Activated CD4-positive, alpha-beta T cell treated with anti-CD3 and anti-CD28 coated beads, Interleukin-2, amount 50 U/mL, for 16 hours (primary cell): ENCODE data around the gene ATXN7L3B.
"Not testable (repeated sequence)": the region's sequence is repeated elsewhere in the genome, so short reads cannot be mapped to it uniquely, and the experiment has no call there.

Source experiments
- DNase-seq: peaks from one replicate; pipeline ENCODE4 v3.0.0-alpha.2; 2020

The ATXN7L3B gene, protein sequence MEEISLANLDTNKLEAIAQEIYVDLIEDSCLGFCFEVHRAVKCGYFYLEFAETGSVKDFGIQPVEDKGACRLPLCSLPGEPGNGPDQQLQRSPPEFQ

DNA sequence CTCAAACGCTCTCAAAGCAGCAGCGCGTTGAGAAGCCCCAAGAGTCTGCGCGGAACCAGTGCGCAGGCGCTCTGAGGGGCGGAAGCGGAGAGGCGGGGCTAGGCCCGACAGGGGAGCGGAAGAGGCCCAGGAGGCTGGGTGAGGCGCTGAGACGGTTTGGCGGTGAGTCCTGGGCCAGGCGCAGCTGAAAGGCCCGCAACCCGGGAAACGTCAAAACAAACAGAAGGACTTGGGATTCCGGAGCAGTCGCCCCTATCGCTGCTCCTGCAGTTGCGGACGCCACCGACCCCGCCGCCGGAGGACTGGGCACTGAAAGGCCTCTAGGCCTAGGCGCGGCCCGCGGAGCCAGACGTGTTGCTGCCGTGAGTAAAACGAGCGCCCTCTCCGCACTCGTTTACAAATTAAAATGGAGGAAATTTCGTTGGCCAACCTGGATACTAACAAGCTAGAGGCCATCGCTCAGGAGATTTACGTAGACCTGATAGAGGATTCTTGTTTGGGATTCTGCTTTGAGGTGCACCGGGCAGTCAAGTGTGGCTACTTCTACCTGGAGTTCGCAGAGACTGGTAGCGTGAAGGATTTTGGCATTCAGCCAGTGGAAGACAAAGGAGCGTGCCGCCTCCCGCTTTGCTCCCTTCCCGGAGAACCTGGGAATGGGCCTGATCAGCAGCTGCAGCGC is at the start of gene ATXN7L3B:
Gene ATXN7L3B, plus strand, starts transcription at position 129 of the 679 bp plus-strand sequence. Its CDS starts 278 bp downstream, at position 407.
- DNase-seq: peak; percentile 96

DNA sequence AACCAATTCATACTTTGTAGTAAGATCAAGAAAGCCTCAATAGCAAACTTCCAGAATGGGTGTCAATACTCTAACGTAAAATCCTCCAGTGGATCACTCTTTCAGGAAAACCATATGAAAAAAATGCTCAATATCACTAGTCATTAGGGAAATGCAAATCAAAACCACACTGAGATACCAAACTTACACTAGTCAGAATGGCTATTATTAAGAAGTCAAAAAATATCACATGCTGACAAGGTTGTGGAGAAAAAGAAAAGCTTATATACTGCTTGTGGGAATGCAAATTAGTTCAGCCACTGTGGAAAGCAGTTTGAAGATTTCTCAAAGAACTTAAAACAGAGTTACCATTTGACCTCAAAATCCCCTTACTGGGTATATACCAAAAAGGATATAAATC is 49.5 kb upstream of the ATXN7L3B start:
- DNase-seq: no peak

DNA sequence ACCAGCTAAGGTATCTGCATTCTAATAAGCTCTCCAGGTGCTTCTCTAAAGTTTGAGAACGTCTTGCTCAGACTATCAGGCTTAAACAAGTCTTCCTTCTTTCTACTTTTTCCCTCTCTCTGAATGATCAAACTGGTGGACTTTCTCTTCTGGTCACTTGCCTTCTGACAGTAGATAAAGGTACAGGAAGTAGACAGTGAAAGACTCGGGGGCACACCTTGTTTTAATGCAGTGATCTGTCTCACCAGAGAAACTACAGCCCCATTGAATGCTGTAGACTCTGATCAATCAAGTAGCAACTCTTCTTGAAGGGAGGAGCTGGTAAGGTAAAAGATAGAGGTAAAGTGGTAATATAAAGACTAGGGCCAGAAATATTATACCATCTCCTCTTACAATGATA is 48.1 kb upstream of the ATXN7L3B start:
- DNase-seq: no peak

DNA sequence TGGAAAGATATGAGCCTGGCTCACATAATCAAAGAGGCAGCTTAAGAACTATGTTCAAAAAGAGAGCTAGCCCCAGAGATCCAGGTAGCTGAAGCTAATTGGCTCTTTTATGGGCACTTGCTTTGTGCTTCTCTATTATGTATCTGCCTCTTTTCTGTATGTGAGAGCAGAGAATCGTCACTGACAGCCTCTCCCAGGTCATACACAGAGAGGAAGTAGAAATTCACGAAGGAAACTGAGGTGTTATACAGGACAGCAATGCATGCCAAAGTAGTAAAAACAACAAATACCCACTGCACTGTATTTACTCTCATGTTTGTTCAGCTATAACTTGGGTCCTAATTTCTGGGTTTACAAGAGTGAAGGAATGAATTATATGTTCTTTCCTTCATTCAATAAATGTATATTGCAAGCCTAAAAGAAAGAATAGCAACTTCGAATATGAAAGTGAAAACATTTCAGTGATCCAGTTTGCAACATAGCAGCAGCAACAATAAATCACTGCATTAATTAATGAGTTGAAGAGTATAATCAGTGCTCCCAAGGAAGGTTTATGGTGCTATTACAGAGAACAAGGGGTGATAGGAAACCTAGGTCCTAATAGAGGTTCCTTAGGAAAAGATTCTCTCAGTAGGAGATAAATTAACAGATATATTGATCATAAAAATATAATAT is 47.1 kb upstream of the ATXN7L3B start:
- DNase-seq: no peak

DNA sequence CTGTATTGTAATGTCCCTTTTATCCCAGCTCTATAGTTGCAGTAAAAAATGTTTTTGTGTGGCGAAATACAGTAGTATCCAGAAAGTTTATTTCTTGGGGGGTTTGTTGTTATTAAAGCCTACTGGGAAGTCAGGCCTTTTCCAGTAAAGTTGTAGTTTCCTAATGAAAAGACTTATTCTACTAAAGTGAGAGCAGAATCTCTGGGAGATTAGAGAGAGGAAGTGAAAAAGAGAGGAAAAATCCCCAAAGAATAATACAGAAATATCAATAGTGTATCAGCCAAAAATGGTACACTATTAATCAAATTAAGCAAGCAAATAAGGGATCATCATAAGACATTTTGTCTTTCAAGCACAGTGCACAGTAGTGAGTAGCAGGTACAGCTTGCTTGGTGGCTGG is 46.3 kb upstream of the ATXN7L3B start:
- no peak for DNase-seq

DNA sequence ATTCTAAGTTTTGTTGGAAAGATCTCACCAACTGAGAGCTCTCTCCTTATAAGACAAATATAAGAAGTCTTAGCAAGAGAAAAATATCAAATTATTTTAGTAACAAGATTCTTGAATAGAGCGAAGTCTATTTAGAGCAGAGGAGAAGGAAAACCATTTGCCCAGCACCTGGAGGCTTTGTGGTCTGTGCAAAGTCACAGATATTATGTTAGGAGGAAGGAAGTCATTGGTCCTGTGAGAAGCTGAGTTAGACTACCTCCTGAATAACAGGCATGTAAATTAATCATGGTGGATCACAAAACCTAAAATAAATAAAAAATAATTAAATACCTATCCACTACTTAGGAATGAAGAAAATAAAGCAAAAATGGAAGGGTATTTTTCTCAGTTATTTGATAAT is 38.4 kb upstream of the ATXN7L3B start:
- DNase-seq: no peak

DNA sequence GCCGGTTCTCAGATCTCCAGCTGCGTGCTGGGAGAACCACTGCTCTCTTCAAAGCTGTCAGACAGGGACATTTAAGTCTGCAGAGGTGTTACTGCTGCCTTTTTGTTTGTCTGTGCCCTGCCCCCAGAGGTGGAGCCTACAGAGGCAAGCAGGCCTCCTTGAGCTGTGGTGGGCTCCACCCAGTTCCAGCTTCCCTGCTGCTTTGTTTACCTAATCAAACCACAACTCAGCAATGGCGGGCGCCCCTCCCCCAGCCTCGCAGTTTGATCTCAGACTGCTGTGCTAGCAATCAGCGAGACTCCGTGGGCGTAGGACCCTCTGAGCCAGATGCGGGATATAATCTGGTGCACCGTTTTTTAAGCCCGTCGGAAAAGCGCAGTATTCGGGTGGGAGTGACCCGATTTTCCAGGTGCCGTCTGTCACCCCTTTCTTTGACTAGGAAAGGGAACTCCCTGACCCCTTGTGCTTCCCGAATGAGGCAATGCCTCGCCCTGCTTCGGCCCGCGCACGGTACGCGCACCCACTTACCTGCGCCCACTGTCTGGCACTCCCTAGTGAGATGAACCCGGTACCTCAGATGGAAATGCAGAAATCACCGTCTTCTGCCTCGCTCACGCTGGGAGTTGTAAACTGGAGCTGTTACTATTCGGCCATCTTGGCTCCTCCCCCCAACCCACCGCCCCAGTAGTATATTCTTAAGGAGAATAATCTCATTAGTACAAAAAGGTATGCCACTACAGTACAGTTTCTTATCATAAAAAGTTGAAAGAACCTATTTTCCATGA is 28.6 kb upstream of the ATXN7L3B start:
- not testable (repeated sequence) for DNase-seq

DNA sequence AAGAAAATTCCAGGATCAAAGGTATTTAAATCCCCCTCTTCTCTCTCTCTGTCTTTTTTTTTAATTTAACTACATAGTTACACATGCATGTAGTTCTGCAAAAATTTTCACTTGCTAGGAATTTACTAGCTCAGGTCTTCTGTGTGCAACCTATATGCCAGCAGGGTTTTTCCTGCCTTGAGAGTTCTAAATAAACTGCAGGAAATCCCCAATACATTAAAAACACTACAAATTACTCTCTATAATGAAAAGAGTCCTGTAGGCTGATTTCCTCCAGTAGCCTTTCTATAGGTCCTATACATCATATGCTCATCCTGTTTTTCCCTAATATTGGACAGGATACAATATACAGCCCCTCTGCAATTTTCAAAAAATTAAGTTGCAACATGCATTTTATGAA is 27.7 kb upstream of the ATXN7L3B start:
- DNase-seq: no peak

DNA sequence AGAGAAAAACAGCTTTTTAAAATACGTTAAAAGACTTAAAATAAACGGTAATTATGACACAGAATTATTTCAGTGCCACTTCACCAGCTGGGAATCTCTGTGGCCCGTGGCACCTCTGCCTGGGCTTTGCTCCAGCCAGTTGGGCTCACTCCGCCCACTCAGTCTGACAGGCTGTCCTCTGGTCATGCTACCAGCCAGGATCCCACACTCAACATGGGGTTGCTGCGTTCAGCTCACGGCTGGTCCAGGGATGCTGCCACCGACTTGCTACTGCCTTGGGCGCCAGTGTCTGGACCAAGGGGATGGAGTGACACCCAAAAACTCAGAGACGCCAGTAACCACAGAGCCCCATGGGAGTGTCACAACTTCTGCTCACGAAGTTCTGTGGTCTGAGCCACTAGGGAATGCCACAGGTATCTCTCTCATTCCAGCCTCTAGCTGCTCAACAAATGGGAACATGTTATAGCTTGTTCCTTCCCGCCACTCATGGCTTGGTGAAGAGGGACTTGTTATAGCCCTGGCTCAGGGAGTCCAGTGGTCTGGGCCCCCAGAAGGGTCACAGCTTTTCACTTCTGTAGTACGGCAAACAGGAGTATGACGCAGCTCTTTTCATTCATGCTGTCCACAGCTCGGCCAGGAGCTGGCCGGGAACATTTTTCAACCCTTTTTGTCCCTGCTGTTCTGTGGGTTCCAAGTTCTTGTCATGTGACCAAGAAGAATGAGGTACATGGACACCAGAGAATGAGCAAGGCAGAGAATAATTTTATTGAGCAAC is 23.4 kb upstream of the ATXN7L3B start:
- DNase-seq: no peak

DNA sequence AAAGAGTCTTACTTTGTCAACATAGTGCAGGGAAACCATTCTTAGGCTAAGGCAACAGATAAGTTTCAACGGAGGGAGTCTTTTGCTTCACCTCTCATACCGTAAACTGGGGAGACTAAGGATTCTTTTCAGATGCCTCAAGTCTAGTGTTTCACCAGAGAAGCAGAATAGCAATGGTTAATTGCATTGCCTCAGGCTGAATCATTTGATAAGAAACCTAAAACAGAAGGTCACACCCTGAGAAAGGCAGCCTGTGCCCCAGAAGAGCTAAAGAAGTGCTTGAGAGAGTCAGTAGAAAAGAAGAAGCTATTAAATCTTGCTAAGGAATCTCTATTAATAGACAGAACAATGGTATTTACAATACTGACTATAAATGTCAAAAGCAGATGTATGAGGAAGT is 21.8 kb upstream of the ATXN7L3B start:
- no peak for DNase-seq

DNA sequence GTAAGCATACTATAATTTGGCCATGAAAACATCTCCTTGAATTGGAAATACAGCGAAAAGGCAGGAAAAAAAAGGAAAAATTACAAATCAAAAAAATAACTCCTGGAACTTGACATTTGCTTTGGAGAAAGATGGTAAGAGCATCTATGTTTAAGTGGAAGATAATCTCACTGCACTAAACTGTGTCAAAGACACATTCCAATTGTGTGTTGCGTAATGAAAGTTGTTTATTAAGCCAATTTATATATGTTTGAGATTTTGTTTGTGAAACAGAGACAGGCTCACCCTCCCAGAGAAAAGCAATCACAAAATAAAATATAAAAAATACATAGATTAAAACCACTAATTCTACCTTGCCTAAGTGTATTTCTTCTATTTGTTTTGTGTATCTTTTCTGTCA is 11.1 kb upstream of the ATXN7L3B start:
- DNase-seq: no peak

DNA sequence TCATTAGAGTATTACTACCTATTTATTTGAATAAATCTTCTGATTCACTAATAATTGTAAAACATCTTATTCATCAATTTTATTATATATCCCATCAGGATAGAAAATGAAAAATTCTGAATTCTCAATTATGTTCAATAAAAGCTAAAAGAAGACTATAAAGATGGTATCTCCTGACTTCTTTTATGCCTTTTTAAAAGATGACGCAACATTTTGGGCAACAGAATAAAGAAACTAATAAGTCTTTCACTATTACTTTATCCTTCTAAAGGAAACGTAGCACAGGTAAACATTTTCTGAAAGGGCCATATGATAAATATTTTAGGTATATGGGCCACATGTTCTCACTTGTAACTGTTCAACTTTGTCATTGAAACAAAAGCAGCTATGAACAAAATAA is 10.1 kb upstream of the ATXN7L3B start:
- no peak for DNase-seq

DNA sequence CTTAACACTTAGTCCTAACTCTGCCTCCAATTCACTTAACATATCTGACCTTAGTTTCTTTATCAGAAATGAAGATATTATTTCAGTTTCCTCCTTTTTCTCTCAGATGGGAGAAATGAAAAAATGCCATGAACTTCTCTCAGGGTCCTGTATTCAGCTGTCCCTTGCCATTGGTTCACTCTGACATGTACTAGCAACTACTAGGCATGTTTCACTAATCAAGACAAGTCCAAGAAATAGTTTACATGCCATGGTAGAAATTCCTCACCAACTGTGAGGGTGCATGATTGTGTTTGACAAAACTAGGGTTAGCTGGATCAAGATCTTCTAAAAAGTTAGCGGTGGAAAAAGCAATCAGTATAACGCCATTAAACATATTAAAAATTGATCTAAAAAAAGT is 7.0 kb upstream of the ATXN7L3B start:
- no peak for DNase-seq

DNA sequence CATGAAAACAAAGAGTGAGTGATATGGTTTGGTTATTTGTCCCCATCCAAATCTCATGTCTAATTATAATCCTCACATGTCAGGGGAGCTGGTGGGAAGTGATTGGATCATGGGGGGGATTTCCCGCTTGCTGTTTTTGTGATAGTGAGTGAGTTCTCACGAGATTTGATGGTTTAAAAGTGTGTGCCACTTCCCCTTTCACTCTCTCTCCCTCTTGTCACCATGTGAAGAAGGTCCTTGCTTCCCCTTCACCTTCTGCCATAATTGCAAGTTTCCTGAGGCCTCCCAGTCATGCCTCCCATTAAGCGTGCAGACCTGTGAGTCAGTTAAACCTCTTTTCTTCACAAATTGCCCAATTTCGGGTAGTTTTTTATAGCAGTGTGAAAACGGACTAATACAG is 2.1 kb upstream of the ATXN7L3B start:
- no peak for DNase-seq

DNA sequence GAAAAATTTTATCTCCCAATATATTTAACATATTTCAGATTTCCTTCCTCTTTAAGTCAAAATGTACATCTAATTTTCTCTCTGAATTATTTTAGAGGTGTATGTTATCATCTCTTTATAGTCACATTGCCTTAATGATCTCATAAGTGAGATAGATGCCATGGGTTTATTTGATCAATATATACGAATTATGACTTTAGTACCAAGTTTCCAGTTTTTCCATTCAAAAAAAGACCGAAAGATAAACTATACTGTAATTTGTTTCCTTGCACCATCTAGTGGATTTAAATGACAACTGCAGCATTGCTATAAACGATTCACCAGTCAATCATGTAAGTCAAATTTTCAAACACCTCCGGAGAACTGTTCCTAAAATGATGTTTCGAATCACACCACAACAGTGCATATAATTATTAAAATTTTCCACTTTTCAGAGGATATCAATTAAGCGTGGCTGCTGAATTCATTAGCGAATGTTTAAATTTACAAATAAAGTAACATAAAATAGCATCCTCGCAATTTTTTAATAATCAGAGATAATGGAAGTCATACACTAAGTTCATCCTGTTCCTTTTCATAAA is 419 bp upstream of the ATXN7L3B start:
- DNase-seq: peak; percentile 67

DNA sequence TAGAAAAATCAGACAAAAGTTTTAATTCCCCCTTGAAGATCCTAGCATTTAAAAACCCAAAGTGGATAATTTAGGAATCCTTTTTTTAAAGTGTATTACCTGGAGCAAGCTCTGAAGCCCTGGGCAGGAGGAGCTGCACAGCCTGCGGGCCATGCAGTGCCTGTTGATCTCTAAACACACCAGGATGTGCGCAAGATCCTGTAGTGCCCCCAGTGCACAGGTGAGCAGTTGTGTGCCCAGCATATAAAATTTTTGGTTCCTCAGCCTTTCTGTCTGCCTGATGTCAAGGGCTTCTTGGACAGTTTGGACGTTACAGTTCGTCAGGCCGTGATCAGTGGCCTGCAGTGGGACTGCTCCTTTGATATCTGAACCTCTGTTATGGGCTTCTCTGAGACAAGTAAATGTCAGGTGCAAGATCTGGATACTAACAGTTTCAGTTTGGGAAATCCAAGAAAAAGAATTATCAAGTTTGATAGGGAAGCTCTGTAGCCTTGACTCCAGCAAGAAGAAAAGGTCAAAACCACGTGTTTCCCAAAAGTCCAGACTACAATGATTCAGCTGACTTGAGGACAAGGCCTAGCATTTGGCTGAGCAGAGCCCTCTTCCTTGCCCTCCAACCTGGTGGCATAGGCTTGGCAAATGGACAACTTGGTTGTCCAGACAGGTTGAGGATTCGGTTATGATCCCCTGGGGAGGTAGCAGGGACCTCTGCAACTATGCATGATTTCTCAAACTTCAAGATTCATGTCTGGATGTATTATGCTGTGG is 1.0 kb downstream of the ATXN7L3B start:
- DNase-seq: peak; percentile 27

DNA sequence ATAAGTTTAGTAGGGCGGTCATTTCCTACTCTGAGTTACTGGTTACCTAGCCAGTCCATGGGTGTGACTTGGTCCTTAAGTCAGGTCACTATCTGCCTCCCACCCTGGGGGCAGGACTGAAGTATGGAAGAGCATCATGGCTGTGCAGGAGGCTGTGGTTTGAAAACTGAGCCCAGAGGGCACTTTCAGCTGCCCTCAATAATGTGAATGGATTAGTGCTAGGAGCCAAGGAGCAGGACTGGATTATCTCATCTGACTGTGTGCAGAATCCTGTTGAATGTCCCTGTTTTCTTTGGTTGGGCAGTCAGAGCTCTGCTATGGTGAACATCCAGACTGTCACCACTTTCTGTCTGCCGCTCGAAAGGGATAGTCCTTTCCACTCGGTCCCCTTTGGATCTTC is 1.6 kb downstream of the ATXN7L3B start:
- no peak for DNase-seq

DNA sequence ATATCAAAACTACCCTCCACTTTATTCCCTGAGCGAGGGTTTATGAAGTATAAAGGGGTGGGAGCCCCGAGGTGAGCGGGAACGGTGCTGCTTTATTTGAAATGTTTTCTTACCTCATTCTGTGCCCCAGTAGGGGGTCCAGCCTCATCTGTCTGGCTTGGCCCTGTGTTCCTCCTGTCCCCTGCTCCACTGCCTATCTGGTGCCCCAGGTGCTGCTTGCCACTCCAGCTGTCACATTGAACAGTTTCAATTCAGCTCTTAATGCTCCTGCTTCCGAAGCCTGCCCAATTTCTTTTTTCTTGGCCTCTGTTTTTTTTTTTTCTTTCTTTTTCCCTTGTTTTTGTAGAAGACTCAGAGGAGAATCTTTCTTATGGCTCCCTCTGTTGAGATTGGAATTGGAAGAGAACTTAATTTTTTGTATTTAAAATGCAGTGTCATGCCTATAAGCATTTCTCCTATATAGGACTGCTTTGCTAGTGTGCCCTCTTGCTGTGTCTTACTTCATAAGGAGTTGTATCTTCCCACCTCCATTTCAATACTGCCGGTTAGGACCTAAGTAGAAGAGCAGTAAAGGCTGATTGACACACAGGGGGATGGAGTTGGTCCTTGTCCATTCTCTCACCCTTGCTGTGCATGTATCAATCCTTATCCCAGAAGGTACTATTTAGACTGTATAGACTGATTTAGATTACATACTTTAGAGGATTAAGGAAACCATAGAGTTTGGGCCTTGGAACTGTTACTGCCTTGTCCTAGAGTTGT is 2.3 kb downstream of the ATXN7L3B start:
- no peak for DNase-seq

DNA sequence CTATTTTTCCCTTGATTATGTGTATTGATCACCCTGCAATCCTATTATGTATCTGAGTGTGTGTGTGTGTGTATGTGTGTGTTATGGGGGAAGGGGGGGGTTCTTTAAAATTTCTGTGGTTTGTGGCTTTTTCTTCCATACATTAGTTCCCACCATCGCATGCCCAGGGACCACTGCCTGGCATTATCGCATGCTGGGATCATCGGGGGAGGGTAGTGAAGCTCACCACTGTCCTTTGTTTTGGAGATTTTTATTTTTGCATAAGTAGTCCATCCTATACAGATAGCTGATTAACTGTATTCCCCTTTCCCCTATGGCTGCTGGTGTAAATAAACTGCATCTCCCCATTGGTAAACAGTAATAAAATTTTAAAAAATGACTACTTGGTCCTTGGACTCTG is 3.4 kb downstream of the ATXN7L3B start:
- no peak for DNase-seq

DNA sequence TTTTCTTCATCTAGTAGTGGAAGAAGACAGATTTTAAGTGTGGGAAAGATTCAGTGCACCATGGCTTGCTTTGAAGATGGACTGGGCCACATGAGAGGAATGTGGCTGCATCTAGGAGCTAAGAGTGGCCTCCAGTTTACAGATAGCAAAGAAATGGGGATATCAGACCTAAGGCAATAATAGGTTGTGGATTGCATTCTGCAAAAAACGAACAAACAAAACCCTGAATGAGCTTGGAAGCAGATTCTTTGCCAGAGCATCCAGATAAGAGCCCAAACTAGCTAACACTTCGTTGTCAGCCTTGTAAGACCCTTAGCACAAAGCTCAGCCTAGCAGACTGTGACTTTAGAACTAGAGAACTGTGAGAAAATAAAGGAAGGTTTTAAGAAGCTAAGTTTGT is 9.6 kb downstream of the ATXN7L3B start:
- no peak for DNase-seq

DNA sequence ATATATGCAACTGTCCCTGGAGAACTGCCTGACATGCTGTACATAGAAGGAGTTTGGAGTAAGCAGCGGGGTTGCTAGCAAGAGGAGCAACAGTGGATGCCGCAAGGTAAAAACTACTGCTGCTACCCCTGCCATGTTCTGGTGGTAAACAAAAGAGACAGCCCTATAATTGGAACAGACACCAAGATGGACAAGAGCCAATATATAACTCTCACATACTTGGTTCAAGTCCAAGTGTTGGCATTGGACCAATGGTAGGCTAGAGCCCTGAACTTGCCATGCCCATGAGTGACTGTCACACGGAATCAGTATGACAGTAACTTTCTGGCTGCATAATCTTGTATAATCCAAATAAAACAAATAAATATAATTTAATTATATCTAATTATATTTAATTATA is 13.7 kb downstream of the ATXN7L3B start:
- DNase-seq: no peak
